ENCODE measurements around the gene CFAP69.

GRCh38 chr7:90239050-90239449 is 5.9 kb upstream of the CFAP69 start:
- TF ChIP-seq ZBTB40 (IDR thresholded peaks at IDR 0.05; ENCODE audit: borderline replicate concordance) (no peak), YY1 (IDR thresholded peaks at IDR 0.05; ENCODE audit: low read depth, low read length) (no peak), USF1 (IDR thresholded peaks at IDR 0.05; ENCODE audit: borderline replicate concordance, extremely low read length, insufficient read depth, low read depth, low read length) (no peak), NFYA (IDR thresholded peaks at IDR 0.05; ENCODE audit: borderline replicate concordance, low read depth, low read length) (no peak), RFX5 (IDR thresholded peaks at IDR 0.05; ENCODE audit: low read depth, low read length) (no peak), ZBTB11 (CRISPR knock-in tag; IDR thresholded peaks at IDR 0.05) (no peak)

Data from GM12878 (cell line).